GM11168 (cell line): ENCODE data around the gene MAST4.
"Not testable (repeated sequence)": the region's sequence is repeated elsewhere in the genome, so short reads cannot be mapped to it uniquely, and the experiment has no call there.

Source experiments
- in situ Hi-C: fragments of 300-500 bp; cut with MboI; formaldehyde crosslinking; loops from one replicate; pipeline ENCODE4 v1.12.0; 2022; ENCODE audit warnings: low sequenced_read_pairs; ENCODE audit not compliant: unreplicated experiment

Gene MAST4

GRCh38 chr5:67127347-67127895 lies 531.2 kb downstream of the MAST4 start:
- in situ Hi-C loops: not testable (repeated sequence)

DNA sequence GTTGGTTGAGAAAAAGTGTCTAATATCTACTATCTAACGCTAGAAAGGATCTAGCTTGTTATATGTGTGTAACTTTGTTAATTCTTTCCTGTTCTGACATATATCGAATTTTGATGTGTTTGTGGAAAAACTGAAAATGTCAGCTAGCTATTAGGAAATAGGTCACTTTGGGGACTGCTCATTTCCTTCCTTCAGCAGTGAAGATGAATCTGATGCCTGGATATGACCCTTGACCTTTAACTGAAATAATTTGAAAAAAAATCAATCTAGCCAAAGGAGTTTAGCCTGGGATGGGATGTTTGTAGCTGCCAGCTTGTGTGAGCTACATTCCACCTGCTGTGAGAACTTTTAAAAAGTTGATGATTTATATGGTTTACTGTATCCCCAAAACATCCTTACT lies 533.6 kb downstream of the MAST4 start:
- in situ Hi-C loops: no loop called here

DNA sequence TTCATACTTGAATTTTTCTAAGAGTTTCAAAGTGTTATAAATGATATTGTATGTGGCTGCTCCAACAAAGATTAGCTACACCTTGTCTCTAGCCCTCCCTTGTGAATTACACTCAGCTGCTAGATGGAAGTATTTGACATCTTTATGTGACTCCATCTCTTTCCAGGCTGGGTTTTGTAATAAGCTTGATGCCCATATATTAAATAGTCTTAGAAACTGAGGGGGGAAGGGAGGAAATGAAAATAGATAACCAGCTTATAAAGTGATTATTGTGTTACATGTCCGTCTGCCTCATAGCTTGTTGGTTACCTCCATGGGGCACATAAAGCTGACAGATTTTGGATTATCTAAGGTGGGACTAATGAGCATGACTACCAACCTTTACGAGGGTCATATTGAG lies 537.0 kb downstream of the MAST4 start:
- in situ Hi-C loops: no loop called here

DNA sequence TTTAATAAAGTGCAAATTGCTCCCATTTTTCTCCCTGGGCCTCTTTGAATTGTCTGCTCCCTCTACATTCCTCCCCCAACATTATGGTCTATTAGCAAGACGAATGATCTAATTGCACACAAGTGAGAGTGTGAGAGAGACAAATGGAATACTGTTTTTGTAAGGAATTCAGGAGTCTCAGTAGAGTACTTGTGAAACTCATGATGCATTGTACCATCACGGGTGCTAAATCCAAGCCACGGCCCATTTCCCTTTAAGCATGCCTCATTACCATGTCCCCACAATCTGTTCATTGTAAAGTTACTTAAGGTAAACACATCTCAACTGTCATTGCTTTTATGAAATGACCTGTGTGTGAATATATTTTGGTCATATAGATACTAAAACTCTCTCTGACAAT lies 537.6 kb downstream of the MAST4 start:
- in situ Hi-C loops: no loop called here

DNA sequence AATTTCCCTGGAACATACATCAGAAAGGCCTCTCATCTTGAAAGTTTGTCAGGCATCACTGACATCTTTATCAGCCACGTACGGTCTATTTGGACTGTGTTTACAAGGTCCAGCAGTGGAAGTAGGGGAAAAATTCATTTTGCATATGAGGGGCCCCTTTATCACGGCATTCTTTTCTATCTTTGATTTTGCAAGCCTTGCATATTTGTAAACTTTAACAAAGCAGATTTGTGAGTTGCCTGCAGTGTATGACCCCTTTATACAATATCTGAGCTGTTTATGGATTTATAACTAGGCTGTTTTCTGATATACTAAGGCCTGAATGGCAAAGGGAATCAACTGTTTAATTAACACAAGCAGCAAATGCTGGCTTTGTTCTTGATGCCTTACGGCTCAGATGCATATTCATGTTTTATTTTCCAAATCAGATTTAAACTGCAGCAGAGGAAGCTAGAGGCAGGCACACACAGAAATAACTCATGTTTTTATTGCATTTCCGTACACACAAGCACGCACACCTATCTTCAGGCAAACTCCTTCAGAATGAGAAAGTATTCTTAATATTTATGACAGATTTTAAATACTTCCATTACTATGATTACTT lies 539.3 kb downstream of the MAST4 start:
- in situ Hi-C loops: no loop called here

DNA sequence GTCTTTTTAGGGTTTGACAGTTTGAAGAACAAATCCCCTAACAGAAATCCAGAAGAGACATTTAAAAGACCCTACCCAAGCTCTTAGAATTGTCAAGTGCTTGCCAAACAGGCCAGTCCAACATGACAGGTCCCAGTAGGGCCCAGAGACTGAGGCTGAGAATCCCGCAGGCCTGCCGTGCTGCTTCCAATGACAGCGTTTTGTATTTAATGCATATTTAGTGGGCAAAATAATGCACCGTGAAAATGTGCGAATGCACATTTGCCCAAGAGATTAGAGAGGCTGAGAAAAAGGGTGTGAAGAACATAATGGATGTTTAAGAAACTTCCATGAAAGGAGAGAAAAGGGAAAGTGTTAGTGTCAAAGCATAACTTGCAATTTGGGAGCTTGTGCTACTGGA lies 542.8 kb downstream of the MAST4 start:
- in situ Hi-C loops: no loop called here

DNA sequence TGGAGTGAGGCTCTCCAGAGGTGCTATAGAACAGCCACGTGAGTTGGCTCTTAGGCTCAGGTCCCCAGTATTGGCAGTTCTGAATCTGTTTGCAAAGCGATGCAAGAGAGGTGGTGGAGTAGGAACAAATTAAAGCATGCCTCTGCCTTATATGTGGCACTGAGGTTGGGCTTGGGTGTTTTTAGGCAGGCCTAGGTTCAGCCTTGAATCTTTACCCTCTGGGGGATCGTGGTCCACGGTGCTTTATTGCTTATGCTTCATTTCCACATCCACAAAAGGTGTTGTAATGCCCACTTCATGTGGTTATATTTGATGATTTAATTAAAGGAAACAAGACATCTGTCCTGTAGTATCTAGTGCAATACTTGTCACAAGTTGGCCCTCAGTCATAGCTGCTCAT lies 544.2 kb downstream of the MAST4 start:
- in situ Hi-C loops: no loop called here

GRCh38 chr5:67141644-67142043 lies 545.5 kb downstream of the MAST4 start:
- in situ Hi-C loops: no loop called here

DNA sequence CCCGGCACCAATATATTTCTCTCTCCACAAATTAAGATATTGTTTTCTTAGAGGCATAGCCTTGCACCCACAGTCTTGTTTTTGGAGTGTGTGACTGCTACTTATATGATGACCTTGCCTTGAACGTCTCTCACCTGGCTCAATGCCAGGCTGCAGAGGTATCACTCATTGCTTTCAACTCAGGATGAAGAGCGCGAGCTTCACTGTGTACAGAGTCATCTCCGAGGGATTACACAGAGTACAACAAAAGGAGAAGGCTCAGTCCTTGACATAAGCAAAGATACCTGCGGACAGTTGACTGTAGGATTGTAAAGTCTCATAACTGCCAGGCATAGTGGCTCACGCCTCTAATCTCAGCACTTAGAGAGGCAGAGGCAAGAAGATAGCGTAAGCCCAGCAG lies 546.6 kb downstream of the MAST4 start:
- in situ Hi-C loops: no loop called here

DNA sequence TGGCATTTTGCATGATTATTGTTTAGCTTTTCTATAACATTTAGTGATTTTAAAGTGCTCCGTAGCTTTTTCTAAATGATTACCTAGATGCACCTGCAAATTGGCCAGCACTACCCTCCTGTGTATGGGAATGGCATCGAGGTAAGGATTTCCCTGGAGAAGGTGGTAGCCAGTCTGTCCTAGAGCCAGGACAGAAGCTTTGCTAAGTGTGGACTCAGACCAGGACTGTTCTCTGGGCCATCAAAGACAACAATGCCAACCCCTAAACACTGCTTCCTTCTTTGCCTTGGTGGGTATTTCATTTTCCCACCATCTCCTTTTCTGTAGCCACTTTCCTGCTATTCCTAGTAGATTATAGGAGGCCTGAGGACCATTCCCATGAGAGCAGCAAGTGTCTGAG lies 547.4 kb downstream of the MAST4 start:
- in situ Hi-C loops: no loop called here

- in situ Hi-C loops: no loop called here
These were observed 548.0 kb downstream of the MAST4 start for GRCh38 chr5:67144183-67144639.

- in situ Hi-C loops: no loop called here
These were observed 550.4 kb downstream of the MAST4 start for GRCh38 chr5:67146574-67146973.

- in situ Hi-C loops: no loop called here
These were observed 550.8 kb downstream of the MAST4 start for GRCh38 chr5:67146981-67147380.

DNA sequence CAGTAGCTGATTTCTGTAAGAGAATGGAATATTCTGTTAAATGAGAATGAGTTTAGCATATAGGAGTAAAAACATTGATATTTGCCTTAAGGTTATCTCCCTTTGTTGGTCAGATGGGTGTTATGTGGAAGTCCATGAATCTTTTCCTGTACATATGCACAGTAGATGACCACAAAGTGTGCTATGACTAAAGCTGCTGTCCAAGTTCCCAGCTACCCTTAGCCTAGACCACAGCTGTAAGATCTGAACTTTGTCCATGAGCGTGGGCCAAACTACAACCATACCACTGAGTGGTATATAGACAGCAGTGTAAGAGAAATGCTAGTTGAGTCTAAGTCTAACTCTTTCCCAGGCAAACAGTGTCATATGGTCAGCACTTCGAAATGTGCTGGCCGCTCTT lies 551.6 kb downstream of the MAST4 start:
- in situ Hi-C loops: no loop called here

DNA sequence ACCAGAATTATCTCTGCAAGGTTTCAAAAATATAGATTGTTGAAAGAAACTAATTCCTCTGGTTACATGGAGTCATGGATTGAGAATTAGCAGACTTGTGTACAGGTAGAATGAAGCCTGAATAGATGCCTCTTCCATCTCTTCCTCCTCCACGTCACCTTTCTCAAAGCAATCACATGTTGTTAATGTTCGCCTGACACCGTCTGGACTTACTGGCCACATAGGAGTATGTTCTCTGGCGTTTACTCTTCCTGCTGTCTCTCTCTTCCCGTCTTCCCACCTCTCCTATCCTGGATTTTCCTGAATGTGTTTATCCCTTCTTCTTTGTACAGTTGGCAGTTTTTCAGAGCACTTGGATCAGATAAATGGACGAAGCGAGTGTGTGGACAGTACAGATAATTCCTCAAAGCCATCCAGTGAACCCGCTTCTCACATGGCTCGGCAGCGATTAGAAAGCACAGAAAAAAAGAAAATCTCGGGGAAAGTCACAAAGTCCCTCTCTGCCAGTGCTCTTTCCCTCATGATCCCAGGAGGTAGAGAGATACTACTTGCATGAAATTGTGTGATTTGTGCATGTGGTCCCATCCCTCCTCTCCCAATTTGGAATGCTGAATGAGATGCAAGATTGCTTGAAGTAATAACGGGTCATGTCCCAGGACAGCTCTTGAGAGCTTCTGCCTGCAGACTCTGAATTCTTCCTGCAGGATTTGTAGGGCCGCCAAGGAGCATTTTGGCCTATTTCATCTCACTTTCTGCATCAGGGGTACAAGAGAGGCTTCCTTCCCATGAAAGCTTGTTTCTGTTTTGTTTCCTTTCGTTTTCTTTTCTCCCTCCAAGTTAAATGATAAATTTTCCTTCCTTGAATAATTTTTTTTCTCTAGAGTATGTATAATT lies 553.1 kb downstream of the MAST4 start:
- in situ Hi-C loops: no loop called here

GRCh38 chr5:67149951-67150523 lies 553.8 kb downstream of the MAST4 start:
- in situ Hi-C loops: no loop called here

DNA sequence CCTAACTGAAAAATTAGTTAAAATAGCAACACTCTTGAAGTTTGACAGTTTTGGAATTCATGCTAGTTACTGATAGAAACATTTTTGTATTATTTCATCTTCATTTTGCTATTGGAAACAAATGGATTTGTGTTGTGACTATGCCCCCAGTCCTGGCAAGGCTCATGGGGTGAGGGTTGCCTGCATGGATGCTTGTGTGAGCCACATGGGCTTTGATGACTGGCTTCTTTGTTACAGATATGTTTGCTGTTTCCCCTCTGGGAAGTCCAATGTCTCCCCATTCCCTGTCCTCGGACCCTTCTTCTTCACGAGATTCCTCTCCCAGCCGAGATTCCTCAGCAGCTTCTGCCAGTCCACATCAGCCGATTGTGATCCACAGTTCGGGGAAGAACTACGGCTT lies 556.2 kb downstream of the MAST4 start:
- in situ Hi-C loops: no loop called here

GRCh38 chr5:67153292-67153691 lies 557.1 kb downstream of the MAST4 start:
- in situ Hi-C loops: no loop called here

DNA sequence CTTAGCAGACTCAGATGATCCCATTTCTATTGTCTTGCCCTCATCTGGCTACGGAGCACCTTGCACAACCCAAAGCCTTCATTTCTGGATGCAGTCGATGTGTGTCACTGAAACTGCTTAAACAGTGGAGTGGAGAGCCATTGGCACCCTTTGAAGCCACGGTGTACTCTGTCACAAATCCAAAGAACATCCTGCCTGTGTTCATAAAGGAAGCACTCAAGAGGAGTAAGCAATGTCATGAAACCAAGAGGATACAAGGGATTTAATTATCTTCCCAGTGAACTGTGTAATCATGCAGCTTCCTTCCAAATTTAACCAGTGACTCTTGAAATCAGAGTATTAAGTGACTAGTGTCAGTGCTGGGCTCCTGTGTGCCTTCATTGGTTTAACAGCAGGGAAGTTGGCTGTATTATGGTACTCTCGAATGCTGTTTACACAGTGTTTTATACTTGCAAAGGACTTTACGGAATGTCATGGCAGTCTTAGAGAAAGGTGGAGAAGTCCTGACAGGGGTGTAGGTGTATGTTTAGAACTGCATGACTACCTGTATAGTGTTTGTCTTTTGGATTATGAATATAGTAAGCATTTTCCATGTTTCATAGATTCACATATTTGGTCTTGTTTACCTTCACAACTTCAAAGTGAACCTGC lies 558.5 kb downstream of the MAST4 start:
- in situ Hi-C loops: no loop called here

GRCh38 chr5:67156976-67157583 lies 560.9 kb downstream of the MAST4 start:
- in situ Hi-C loops: no loop called here
